GM12878 (cell line): ENCODE measurements around the gene ZNF284. TPM values are rescaled to one million over a fixed set of nuclear protein-coding genes. Genes with fewer than 3 reads are reported as not detected.

Source experiments
- ATAC-seq: fragments of 200-7000 bp; cut with Tn5 transposase; 3 replicates; pipeline ENCODE4 v1.9.1; 2020; ENCODE audit warnings: mild to moderate bottlenecking, moderate library complexity
- BruUV-seq: library from RNA; stranded (reverse); fragments of 400-500 nt; replicated peaks from 2 replicates; lab custom pipeline; 2021; lab: Mats Ljungman, UMichigan
- CTCF ChIA-PET: fragments of 300-600 bp; sonication (Branson Sonifier 250); formaldehyde crosslinking; extraction: SDS; loops from one replicate; lab custom pipeline; 2021; ENCODE audit warnings: inconsistent platforms; lab: Yijun Ruan, JAX
- POLR2A ChIA-PET: fragments of 350-600 bp; formaldehyde crosslinking; extraction: SDS; loops from one replicate; lab custom pipeline; 2021; ENCODE audit warnings: inconsistent platforms; lab: Charles Lee
- RAD21 ChIA-PET: fragments of 300-600 bp; sonication (Branson Sonifier 250); formaldehyde crosslinking; loops from one replicate; lab custom pipeline; 2023; ENCODE audit warnings: antibody characterized with exemption; ENCODE audit not compliant: unreplicated experiment; lab: Charles Lee
- SMC1A ChIA-PET: fragments of 300-600 bp; sonication (Branson Sonifier 250); formaldehyde crosslinking; loops from one replicate; lab custom pipeline; 2023; ENCODE audit not compliant: unreplicated experiment, uncharacterized antibody; lab: Charles Lee
- DNase-seq: peaks from one replicate; pipeline ENCODE4 v3.0.0-alpha.2; 2011; ENCODE audit warnings: low read depth, low spot score
- FAIRE-seq: peaks from 3 replicates; lab custom pipeline; 2011; peaks lifted over from hg19 to GRCh38; lab: Jason Lieb, UNC
- H2AFZ ChIP-seq: 2 replicates; pipeline ENCODE4 v1.6.0; 2011; ENCODE audit warnings: low read depth, low read length, control low read depth; ENCODE audit not compliant: control insufficient read depth
- H3K27ac ChIP-seq: 2 replicates; pipeline ENCODE4 v1.5.1; 2011; ENCODE audit warnings: control low read depth; ENCODE audit not compliant: control insufficient read depth, insufficient read depth
- H3K27me3 ChIP-seq, 2 experiments: replicated peaks in 1 of 2; 2 replicates each; pipeline versions ENCODE4 v1.6.0 to v1.6.1; 2011; ENCODE audit warnings: low read length in 1 of 2; ENCODE audit not compliant: control insufficient read depth in 2 of 2, insufficient read depth in 2 of 2
- H3K36me3 ChIP-seq, 2 experiments: 2 replicates each; pipeline ENCODE4 v1.5.1; 2011; ENCODE audit warnings: low read length in 1 of 2; ENCODE audit not compliant: control insufficient read depth in 2 of 2, insufficient read depth in 2 of 2
- H3K4me1 ChIP-seq: 2 replicates; pipeline ENCODE4 v1.6.1; 2011; ENCODE audit warnings: mild to moderate bottlenecking, low read length, moderate library complexity, mixed read lengths; ENCODE audit not compliant: control insufficient read depth, insufficient read depth
- H3K4me2 ChIP-seq: 2 replicates; pipeline ENCODE4 v1.6.0; 2011; ENCODE audit warnings: control low read depth; ENCODE audit not compliant: control insufficient read depth, insufficient read depth
- H3K4me3 ChIP-seq: fragments of 200-600 bp; sonication (generic); 2 replicates; pipeline ENCODE4 v1.5.1; 2016
- H3K79me2 ChIP-seq: 2 replicates; pipeline ENCODE4 v1.6.0; 2011; ENCODE audit warnings: low read length; ENCODE audit not compliant: control insufficient read depth, insufficient read depth
- H3K9ac ChIP-seq: 2 replicates; pipeline ENCODE4 v1.8.0; 2011; ENCODE audit warnings: low read length, control low read depth, mixed read lengths; ENCODE audit not compliant: control insufficient read depth, insufficient read depth
- H3K9me3 ChIP-seq: replicated peaks from 3 replicates; pipeline ENCODE4 v1.5.1; 2011; ENCODE audit warnings: mild to moderate bottlenecking, low read length; ENCODE audit not compliant: control insufficient read depth, insufficient read depth
- H4K20me1 ChIP-seq: 2 replicates; pipeline ENCODE4 v1.6.0; 2011; ENCODE audit not compliant: control insufficient read depth, insufficient read depth
- ASH2L ChIP-seq: fragments of 300-600, 200-600 bp; sonication (generic); IDR thresholded peaks from 2 replicates; pipeline ENCODE4 v1.6.1; 2017; ENCODE audit warnings: low read depth, mild to moderate bottlenecking, borderline replicate concordance
- CBX5 ChIP-seq: sonication (generic); IDR thresholded peaks from 2 replicates; pipeline ENCODE4 v1.6.1; 2016; ENCODE audit warnings: low read depth, moderate library complexity, mild to moderate bottlenecking, inconsistent platforms
- CEBPZ ChIP-seq: fragments of 150-350 bp; IDR thresholded peaks from 2 replicates; pipeline ENCODE4 v1.6.1; 2016; ENCODE audit warnings: low read depth, low read length
- CREM ChIP-seq: IDR thresholded peaks from 2 replicates; pipeline ENCODE4 v1.6.1; 2014; ENCODE audit warnings: antibody characterized with exemption, low read depth
- CTCF ChIP-seq, 3 experiments: IDR thresholded peaks in 2 of 3; conservative IDR thresholded peaks in 1 of 3; 2 replicates each; pipeline ENCODE4 v1.5.1; 2011; ENCODE audit warnings: low read depth in 3 of 3, low read length in 3 of 3, mild to moderate bottlenecking in 3 of 3, control low read depth in 2 of 3, moderate library complexity in 2 of 3, inconsistent platforms in 1 of 3, mixed read lengths in 1 of 3; ENCODE audit not compliant: control insufficient read depth in 2 of 3, insufficient read depth in 1 of 3; ENCODE audit errors: extremely low read depth in 1 of 3
- FOXK2 ChIP-seq: fragments of 450-650 bp; IDR thresholded peaks from 2 replicates; pipeline ENCODE4 v1.6.1; 2017; ENCODE audit warnings: mild to moderate bottlenecking, moderate library complexity
- GATAD2B ChIP-seq: fragments of 450-650 bp; conservative IDR thresholded peaks from 2 replicates; pipeline ENCODE4 v1.6.1; 2017; ENCODE audit warnings: low read depth, mild to moderate bottlenecking, moderate library complexity
- IKZF2 ChIP-seq, 2 experiments: fragments of 450-650 bp; IDR thresholded peaks; 2 replicates each; pipeline ENCODE4 v1.6.1; 2017; ENCODE audit warnings: mild to moderate bottlenecking in 2 of 2, moderate library complexity in 2 of 2
- JUNB ChIP-seq: IDR thresholded peaks from 2 replicates; pipeline ENCODE4 v1.6.1; 2016; ENCODE audit warnings: antibody characterized with exemption, mild to moderate bottlenecking
- KLF5 ChIP-seq: fragments of 450-650 bp; IDR thresholded peaks from 2 replicates; pipeline ENCODE4 v1.6.1; 2014; ENCODE audit warnings: mild to moderate bottlenecking; ENCODE audit not compliant: partially characterized antibody
- NKRF ChIP-seq: fragments of 450-650 bp; conservative IDR thresholded peaks from 2 replicates; pipeline ENCODE4 v1.6.1; 2017; ENCODE audit warnings: mild to moderate bottlenecking, moderate library complexity
- NR2F1 ChIP-seq: fragments of 450-650 bp; conservative IDR thresholded peaks from 2 replicates; pipeline ENCODE4 v1.6.1; 2017; ENCODE audit warnings: mild to moderate bottlenecking
- RB1 ChIP-seq: fragments of 450-650 bp; formaldehyde crosslinking; IDR thresholded peaks from 2 replicates; pipeline ENCODE4 v1.6.1; 2017; ENCODE audit warnings: mild to moderate bottlenecking, borderline replicate concordance
- RCOR1 ChIP-seq: conservative IDR thresholded peaks from 2 replicates; pipeline ENCODE4 v1.6.1; 2012; ENCODE audit warnings: low read depth, low read length, improper control_type of control experiment
- SPI1 ChIP-seq: IDR thresholded peaks from 2 replicates; pipeline ENCODE4 v1.6.1; 2011; ENCODE audit warnings: low read depth, mild to moderate bottlenecking, low read length, moderate library complexity, borderline replicate concordance; ENCODE audit not compliant: insufficient read depth
- SREBF1 ChIP-seq: IDR thresholded peaks from 2 replicates; pipeline ENCODE4 v1.6.1; 2012; ENCODE audit warnings: mild to moderate bottlenecking, low read length
- TCF3 ChIP-seq: IDR thresholded peaks from 2 replicates; pipeline ENCODE4 v1.6.1; 2012; ENCODE audit warnings: low read depth, mild to moderate bottlenecking, low read length, borderline replicate concordance; ENCODE audit not compliant: insufficient read depth
- ZNF217 ChIP-seq: fragments of 450-650 bp; IDR thresholded peaks from 2 replicates; pipeline ENCODE4 v1.6.1; 2017; ENCODE audit warnings: antibody characterized with exemption, mild to moderate bottlenecking
- WGBS: methylation state at CpG from one replicate; pipeline ENCODE4 v1.1.6; 2016; ENCODE audit warnings: low lambda C conversion rate; ENCODE audit not compliant: insufficient replicate concordance, insufficient coverage; ENCODE audit errors: missing lambda C conversion rate; 5-methylcytosine and 5-hydroxymethylcytosine counted together
- in situ Hi-C: fragments of 300-500 bp; cut with MboI; formaldehyde crosslinking; loops from 9 replicates; pipeline ENCODE4 v1.14.3; 2018; ENCODE audit warnings: mixed read lengths
- intact Hi-C: fragments of 100-400 bp; cut with micrococcal nuclease; formaldehyde crosslinking; loops from one replicate; pipeline ENCODE4 v1.14.2; 2022; ENCODE audit not compliant: unreplicated experiment
- polyA plus RNA-seq, 11 experiments: library from polyadenylated mRNA; depleted of rRNA in 4 of 11; unstranded in 6 of 11; stranded (reverse) in 5 of 11; fragments of >200 nt; fragmentation: Nextera tagmentation in 4 of 11; fragmentation: Illumina TruSeq in 1 of 11; extraction: Ambion mirVana in 4 of 11; extraction: Trizol in 1 of 11; gene quantifications; 1 replicate in 1 of 11; 2 replicates in 10 of 11; pipeline versions ENCODE4 v1.2.1 to v1.2.3, GENCODE V29; 2011 to 2016; ENCODE audit warnings: inconsistent platforms in 2 of 11, missing spikeins in 2 of 11, low read depth in 1 of 11
- total RNA-seq, 4 experiments: library from RNA; depleted of rRNA in 3 of 4; stranded (reverse); fragments of >200 nt in 3 of 4; fragmentation: Illumina TruSeq in 1 of 4; extraction: Trizol in 1 of 4; gene quantifications; 2 replicates each; pipeline versions ENCODE4 v1.2.1 to v1.2.3, GENCODE V29; 2013 to 2021

The ZNF284 gene
- total and polyA plus RNA-seq, 10 of the 15 experiments (the other 5 are each of a cell fraction or from before 2014, with no cell fraction given) = 0.35 to 1.7 (median 0.60) TPM

GRCh38 chr19:44076325-44076724, 4.4 kb downstream of the ZNF284 start:
- Histone ChIP-seq H3K79me2 (no peaks in the 10 kb centered on the region), H3K36me3 (no peaks in the 10 kb centered on the region), H2AFZ (no peak overlapping the region), H3K4me2 (no peak overlapping the region), H3K27me3 (no peaks in the 10 kb centered on the region), H3K27ac (no peak overlapping the region), H3K4me1 (no peaks in the 10 kb centered on the region), H3K9me3 (no peaks in the 10 kb centered on the region; the same call in 2 of the 3 replicates), H4K20me1 (no peaks in the 10 kb centered on the region), H3K9ac (no peak overlapping the region), H3K4me3 (no peak overlapping the region)
- ChIA-PET POLR2A (no interaction called here), RAD21 (no interaction called here), SMC1A (no interaction called here), CTCF (interaction anchor here (1.1 kb wide), 1 partner anchor 88 kb away, joined by 3 read pairs; the partner anchor contains the start of gene ZNF226)
- BruUV-seq = no TSS peak
- DNase-seq (no peak), FAIRE-seq (no peak), ATAC-seq (no peak)
- intact Hi-C loops = no loop called here
- 86% methylated on average over 2 of the region's 2 CpGs for WGBS
- in situ Hi-C loops = no loop called here
- TF ChIP-seq NR2F1 = no peak
- no peak for TF ChIP-seq SREBF1
- no peak for TF ChIP-seq GATAD2B
- TF ChIP-seq RB1 = no peak
- TF ChIP-seq CTCF (IDR thresholded peaks at IDR 0.05 in 2 of 3, conservative IDR thresholded peaks at IDR 0.05 in 1 of 3; ENCODE audit: control insufficient read depth in 2 of 3, extremely low read depth in 1 of 3, insufficient read depth in 1 of 3, low read depth in 3 of 3, low read length in 3 of 3) = no peak
- no peak for TF ChIP-seq ZNF217
- no peak for TF ChIP-seq JUNB
- TF ChIP-seq NKRF = no peak
- no peak for TF ChIP-seq ASH2L
- TF ChIP-seq TCF3 = no peak
- no peak for TF ChIP-seq KLF5
- no peak for TF ChIP-seq CREM
- TF ChIP-seq FOXK2 = no peak
- TF ChIP-seq IKZF2 (IDR thresholded peaks at IDR 0.05) = no peak
- TF ChIP-seq SPI1 = no peak
- TF ChIP-seq CEBPZ = no peak
- no peak for TF ChIP-seq CBX5
- no peak for TF ChIP-seq RCOR1
